ENCODE measurements around the gene THEMIS.
A peak's percentile ranks its signal among the peaks of the same experiment; 100 is the strongest.
"Not testable (repeated sequence)": the region's sequence is repeated elsewhere in the genome, so short reads cannot be mapped to it uniquely, and the experiment has no call there.

The THEMIS gene

DNA sequence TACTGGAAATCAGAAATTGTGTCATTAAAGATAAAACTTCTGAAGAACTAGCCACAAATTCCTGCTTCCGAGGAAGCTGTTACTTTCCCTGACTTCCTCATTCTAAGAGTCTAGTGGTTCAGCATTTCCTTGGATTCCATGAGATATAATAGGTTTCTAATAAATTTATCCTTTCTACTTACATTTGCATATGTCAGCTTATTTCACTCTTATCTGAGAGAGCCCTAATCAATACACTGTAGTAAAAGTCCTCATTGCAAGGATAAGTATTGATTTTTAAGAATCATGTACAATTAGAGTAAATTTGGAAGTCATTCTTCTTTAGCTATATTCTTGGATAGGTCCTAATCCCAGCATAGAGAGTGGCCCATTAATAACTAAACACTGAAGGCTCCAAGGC, 16.9 kb upstream of the THEMIS start:
- DNase-seq (ENCODE audit: low read depth): no peak

DNA sequence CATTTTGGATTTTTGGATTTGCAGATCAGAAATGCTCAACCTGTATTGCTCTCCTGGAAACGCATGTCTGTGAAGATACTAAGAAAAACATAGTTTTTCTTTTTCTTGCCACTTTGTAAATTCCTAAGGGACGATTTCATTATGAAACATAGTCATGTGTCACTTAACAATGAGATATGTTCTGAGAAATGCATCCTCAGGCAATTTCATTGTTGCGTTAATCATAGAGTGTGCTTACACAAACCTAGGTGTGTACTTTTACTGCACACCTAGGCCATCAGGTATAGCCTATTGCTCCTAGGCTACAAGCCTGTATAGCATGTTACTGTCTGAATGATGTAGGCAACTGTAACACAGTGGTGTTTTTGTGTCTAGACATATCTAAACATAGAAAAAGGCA, 13.4 kb upstream of the THEMIS start:
- no peak for DNase-seq (ENCODE audit: low read depth)

DNA sequence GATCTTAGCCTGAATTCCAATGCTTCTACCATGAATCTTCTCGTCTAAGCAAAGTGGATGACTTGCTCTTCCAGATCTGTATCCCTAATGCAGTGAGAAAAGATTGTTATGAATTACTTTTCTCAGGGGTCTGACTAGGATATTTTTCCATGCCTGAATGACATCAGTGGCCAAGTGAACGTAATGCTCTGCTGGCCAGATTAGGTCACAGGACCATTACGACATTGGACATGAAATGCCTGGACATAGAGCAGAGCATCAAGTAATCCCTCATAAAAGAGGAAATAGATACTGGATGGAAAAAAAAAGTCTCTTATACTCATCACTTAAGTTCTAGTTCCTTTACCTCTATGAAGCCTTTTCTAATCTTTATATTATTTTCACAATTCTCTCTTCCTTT, 12.1 kb upstream of the THEMIS start:
- no peak for DNase-seq (ENCODE audit: low read depth)

DNA sequence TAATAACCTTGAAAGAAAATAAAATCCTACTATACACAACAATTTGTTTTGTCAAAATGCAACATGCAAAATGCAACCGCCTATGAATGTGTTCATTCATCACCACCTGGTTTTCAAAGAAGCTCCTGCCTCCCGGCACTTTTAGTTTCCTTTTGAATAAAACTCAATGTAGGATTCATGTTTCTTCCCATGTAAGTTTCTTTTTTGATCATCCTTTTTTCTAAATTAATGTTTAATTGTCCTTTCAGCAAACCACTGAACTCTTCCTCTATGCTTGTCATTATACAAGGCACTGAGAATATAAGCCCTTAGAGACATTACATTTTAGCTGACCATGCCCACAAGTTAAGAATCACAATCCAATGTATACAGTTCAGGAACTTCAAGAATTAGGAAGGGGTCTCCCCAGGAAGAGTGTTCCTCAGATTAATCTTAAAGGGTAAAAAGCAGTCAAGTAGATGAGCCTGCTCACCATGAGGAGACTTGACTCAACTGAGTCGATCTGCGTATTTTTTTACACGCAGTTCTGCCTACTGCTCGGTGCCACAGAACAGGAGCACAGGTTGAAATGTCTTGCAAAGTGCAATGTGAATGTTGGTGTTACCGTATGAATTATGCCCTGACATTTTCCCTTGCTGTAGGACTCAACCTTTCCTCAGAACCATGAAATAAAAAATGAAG, 7.2 kb upstream of the THEMIS start:
- DNase-seq (ENCODE audit: low read depth): no peak

DNA sequence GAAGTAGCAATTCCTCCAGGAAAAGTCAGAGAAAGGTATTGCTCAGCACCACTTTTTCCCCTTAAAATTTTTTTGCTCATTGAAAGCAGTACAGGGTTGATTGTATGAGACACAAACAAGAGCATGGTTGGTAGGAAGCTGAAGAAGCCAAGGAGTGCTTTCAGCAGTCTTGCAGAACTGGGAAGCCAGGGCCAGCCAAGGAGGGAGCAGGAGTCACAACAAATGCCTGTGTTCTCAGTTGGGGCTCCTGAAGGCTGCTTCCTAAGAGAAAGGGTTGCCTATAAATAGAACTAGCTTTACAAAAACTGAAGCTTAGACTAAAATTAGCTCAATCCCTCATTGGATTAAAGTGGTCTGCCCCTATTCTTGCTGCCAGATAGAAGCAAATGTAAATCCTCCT, 3.3 kb upstream of the THEMIS start:
- DNase-seq (ENCODE audit: low read depth): no peak

DNA sequence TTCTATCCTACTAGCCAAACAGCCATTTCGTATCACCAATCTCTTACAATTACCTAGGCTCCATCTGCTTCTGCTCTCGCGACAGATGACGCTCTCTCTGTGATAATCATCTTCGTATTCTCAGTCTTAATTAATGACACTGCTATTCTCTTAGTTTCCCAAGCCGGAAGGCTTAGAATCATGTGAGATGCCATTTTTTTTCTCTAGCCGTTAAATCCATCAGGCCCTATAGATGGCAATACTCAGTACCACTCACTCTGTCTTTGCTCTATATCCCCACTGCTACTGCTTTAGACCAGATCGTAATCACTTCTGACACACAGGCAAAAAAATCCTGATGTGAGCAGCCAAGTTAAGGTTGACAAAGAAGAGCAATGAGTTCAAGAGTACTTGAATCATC, 2.1 kb upstream of the THEMIS start:
- no peak for DNase-seq (ENCODE audit: low read depth)

DNA sequence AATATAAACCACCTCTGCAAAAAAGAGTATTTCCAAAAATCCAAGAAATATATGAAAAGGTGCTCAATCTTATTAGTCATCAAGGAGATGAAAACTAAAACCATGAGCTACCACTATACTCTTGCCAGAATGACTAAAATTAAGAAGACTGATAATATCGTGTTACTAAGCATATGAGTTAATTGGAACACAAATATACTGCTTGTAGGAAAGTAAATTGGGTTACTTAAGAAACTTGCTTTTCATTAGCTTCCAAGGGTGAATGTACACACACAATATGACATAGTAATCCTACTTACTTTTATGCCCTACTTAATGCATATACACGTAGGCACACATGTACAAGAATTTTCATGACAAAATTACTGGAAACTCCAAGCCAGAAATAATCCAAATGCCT, 3.4 kb downstream of the THEMIS start:
- DNase-seq (ENCODE audit: low read depth): no peak

DNA sequence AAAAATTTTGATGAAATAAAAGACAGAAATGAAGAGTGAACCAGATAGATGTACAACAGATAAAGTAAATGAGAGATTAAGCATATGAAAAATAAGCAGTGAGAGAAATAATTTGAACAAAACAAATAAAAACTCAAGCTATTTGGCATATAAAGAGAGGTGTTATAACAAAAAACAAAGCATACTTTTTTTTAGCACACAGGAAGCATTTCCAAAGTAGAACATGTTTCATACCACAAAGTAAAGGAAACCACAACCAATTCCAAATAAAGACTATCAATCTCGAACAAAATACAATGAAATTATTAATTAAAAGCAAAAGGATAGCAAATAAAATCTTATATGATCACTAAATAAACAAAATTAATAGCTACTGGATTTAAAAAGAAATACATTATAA, 6.8 kb downstream of the THEMIS start:
- no peak for DNase-seq (ENCODE audit: low read depth)

DNA sequence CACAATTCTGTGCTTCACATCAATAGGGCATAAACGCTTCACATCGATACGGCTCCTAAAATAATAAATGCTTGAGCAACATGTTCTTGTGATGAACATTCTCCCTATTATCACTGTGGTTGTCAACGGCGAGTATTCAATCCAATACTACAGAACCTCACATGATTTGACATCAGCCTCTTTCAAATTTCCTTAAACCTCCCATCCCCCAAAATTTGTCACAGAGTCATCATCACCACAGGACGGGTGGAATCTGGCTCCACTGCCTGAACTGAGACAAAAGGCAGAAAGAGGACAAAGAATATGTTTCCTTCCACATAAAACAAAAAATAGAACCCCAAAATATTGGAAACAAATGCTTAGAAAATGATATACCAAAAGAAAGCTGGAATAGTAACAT, 7.3 kb downstream of the THEMIS start:
- no peak for DNase-seq (ENCODE audit: low read depth)

DNA sequence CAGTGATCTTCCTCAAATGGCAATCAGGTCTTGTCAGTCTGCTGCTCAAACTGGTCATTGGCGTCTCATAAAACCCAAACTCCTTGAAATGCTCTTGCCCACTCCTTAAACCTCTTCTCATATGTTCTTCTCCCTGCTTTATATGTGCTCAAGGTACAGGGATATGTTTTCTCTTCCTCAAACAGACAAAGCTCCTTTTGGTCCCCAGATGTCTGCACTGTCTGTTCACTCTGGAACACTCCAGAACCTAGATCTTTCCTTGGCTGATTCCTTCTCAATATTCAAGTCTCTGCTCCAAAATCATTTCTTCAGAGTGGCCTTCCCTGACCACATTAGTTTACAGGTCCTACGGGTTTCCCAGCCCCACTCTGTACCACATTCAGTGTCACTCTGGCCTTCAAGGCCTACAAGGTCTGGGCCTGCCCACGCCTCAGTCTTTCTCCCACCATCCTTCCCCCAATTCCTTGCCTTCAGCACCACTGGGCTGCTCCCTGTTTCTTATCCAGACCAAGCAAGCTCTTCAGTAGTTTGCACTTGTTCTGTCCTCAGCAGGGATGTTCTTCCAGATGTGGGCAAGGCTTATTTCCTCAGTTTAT, 9.0 kb downstream of the THEMIS start:
- no peak for DNase-seq (ENCODE audit: low read depth)

DNA sequence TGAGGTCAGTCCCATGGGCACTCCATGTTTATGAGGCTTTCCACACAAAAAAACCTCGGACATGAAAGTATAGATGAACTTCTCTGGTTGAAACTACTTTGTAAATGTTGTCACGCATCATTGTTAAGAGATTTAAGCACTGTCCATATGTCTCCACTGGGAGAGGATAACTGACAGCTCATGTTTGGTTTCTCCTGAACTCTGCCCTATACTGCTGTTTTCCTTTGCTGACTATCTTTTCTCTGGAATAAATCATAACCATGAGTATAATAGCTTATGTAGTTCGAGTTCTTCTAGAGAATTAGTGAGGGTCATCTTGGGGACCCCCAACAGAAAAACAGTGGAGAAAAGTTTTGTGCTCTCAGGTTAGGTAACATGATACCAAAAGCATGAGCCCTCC, 14.3 kb downstream of the THEMIS start:
- no peak for DNase-seq (ENCODE audit: low read depth)

DNA sequence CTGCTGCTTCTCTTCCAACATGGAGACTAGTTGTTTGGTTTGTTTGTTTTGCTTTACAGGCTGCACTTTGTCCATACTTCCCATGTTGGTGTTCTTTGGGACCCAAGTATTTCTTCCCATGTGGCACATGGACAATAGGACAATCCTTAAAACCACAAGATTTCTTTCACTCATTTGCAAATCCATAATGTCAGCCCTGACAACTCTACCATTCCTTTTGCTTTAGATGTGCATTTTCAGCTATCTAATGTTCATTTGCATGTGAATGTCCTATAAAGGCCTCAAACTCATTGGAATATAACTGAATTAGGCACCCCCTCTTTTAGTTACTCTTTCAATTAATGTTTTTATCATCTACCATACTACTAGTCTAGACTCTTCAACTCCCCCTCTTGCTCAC, 16.7 kb downstream of the THEMIS start:
- no peak for DNase-seq (ENCODE audit: low read depth)

DNA sequence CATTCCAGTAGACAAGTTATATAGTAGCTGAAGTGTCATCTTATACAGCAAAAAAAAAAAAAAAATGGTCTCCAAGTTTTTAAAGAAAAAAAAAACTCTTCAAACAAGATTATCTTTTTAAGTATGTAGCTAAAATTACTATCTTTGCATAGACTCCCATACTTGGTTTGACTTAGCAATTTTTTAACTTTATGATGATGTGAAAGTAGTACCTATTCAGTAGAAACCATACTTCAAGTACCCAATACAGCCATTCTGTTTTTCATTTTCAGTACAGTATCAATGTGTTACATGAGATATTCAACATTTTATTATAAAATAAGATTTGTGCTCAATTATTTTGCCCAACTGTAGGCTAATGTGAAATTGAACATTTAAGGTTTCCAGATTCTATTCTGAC, 18.9 kb downstream of the THEMIS start:
- DNase-seq (ENCODE audit: low read depth): not testable (repeated sequence)

DNA sequence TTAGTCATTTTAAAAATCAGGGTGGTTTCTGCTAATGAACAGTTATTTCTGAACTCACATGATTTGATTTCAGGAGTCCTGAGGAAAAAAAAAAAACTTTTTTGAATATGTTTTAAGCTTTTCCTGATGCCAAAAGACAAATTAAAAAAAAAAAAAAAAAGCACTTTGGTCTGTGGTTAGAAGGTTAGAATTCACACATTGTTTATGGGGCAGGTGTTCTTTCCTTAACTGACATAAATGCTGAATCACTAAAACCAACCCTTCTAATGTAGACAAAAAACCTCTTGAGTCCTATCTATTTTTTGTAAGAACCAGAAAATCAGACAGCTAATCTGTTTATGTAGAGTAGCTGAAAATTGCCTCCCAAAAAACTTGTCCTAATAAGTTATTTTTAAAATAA, 20.4 kb downstream of the THEMIS start:
- no peak for DNase-seq (ENCODE audit: low read depth)

DNA sequence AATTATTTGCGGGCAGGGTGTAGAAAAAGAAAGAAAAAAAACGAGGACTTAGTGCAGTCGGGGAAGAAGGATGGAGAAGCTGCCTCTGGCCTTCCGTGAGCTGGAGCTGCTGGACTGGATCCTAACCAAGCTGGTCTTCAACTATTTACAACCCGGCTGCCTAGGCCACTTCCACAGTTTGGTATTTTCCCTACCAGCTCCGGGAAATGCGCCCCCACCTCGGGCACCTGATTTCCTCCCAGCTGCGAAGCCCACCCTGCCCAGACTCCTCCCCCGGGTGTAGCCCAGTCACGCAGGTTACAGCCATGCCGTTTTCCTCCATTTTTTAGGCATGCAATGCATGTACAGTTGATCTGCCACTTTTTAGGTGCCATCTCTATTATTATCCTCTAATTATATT, 21.2 kb downstream of the THEMIS start:
- peak; percentile 9 for DNase-seq (ENCODE audit: low read depth)

DNA sequence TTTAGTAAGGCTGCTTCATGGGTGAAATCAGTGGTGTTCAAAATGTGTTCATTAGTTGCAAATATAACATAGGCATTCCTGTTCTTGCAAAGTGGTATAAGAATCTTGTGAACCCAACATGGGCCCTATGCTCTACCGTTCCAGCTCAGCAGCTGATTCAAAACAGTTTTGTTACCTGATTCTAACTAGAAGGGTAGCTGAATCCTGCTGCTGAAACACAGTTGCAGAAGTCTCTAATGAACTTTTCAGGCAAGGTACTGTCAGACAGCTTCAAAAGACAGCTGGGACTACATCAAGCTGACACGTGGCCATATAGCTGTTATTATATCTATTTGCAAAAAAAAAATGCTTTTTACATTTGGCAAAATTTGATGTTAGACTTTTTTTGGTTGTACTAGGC, 22.7 kb downstream of the THEMIS start:
- DNase-seq (ENCODE audit: low read depth): no peak

DNA sequence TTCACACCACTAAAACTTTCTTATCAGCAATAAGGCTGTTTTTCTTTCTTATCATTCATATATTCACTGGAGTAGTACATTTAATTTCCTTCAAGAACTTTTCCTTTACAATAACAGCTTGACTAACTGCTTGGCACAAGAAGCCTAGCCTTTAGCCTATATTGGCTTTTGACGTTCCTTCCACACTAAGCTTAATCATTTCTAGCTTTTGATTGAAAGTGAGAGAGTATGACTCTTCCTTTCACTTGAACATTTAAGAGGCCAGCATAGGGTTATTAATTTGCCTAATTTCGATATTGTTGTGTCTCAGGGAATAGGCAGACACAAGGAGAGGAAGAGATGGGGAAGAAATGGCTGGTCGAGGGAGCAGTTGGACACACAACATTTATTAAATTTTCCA, 23.6 kb downstream of the THEMIS start:
- DNase-seq (ENCODE audit: low read depth): no peak

DNA sequence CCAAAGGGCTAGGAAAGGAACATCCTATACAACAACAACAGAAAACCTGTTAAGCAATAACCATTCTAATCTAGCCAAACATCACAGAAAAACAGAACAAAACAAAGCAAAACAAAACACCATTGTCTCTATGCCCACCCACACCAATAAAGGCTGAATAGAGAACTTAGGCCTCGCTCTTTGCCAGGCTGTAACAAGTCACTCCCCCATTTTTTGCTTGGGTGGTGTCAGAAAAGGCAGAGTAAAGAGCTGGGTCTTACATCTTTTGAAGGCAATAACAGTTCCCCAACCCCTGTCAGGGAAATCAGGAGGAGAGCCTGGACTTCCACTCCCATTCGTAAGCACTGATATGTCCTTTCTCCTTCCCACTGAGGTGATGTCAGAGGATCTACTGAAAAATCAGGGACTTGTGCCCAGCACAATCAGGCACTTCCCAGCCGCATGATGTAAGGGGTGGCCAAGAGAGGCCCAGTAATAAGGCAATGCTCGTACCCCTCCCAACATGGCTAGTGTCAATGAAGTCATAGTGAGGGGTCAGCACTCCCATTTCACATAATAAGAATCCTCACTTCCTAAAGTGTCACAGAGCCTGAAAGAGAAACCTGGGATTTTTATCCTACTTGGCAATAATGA, 31.0 kb downstream of the THEMIS start:
- DNase-seq (ENCODE audit: low read depth): no peak

DNA sequence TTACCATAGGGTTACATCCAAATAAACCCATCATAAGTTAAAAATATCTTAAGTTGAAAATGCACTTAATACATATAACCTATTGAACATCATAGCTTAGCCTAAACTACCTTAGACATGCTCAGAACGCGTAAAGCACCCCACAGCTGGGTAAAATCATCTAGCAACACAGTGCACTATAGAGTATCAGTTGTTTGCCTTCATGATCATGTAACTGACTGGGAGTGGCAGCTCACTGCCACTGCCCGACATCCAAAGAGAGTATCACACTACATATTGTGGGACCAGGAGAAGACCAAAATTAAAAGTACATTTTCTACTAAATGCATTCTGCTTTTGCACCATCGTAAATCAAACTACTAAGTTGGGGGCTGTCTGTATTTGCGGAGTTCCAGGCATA, 31.7 kb downstream of the THEMIS start:
- DNase-seq (ENCODE audit: low read depth): no peak

DNA sequence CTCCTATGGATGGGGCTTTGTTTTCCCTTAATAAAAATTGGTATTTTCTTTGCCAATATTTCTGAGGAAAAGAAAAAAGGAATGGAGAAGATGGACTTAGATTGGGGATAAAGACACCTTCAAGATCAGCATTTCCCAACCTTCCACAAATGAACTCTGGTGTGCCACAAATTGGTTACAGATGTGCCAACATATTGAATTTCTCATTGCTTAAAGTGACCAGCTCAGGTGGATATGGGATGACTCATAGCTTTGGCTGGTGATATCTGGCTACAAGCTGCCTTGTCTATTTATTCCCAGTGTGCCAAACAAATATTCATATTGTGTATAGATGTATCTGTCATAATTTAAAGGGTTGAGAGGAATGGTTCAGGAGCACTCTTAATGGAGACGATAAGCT, 32.5 kb downstream of the THEMIS start:
- DNase-seq (ENCODE audit: low read depth): no peak

DNA sequence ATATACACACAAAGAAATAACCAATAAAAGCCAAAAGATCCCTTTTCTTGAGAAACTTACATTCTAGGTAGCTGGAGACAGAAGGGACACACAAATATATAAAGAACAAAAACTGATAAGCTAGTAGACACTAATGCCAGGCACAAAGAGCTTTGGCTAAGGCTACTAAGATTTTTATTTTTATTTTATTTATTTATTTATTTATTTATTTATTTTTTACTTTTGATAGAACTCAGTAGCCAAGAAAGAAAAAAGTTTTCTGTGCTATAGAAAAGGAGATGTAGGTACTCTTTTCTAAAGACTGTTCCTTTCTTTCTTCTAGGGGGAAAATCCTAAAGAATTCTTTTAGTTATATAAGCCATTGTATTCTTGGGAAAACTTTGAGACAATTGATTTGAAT, 34.1 kb downstream of the THEMIS start:
- no peak for DNase-seq (ENCODE audit: low read depth)

DNA sequence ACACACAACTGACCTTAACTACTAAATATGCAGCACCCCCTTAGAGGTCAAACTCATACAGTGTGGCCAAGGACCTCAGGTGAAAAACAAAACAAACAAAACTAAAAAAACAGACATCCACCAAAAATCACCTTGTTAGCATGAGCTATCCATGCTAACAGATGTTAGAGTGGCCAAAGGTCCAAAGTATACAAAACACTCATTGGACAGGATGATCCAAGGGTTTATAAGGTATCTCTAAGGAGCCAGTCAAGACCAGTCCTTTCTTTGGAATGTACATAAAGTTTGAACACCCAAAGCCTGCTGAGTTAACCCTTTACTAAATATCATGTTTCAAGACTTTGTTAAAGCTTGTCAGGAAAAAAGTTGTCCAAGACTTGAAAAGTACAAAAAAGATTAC, 35.8 kb downstream of the THEMIS start:
- no peak for DNase-seq (ENCODE audit: low read depth)

DNA sequence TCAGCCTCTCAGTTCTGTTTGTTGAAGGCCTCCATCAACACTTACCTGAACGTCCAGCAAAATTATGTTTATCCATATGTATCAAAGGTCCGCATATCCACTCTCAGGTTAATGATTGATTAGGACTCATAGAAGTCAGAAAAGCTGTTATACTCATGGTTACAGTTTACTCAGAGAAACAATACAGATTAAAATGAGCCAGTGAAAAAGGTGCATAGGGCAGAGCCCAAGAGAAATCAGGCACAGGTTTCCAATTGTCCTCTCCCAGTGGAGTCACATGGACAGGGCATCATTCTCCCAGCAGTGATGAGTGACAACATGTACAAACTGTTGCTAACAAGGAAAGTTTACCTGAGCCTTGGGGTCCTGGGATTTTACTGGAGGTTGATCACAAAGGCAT, 36.2 kb downstream of the THEMIS start:
- no peak for DNase-seq (ENCODE audit: low read depth)

DNA sequence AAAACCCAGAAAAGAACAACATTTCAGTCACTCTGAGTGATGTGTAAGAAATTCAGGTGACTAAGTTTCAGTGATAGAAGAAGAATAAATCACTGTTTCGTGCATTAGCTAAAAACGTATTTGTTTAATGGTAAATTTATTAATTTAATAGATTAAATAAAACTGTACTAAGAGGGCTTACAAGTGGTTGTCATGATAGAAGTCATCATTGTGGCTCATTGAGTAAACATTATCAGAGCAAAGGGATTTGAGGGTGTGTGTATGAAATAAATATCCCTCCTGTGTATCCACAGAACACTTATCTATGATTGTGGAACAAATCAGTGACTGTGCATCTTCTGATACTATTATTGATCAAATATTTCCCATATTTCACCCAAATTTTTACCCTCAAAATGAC, 40.1 kb downstream of the THEMIS start:
- no peak for DNase-seq (ENCODE audit: low read depth)

All from fibroblast of gingiva (primary cell).